ENCODE data around the gene MT1F.
A peak's percentile ranks its signal among the peaks of the same experiment; 100 is the strongest.
"Not testable (repeated sequence)": the region's sequence is repeated elsewhere in the genome, so short reads cannot be mapped to it uniquely, and the experiment has no call there.

Gene MT1F

GRCh38 chr16:56657555-56658326 lies at the start of gene MT1F:
Gene MT1F (plus strand): TSS chr16:56657959. CDS start chr16:56658059, 100 bp downstream.
- DNase-seq, result peak; percentile 71 to 75

- peak; percentile 96 for DNase-seq
Observed at GRCh38 chr16:56608043-56608875, 49.5 kb upstream of the MT1F start, which contains the start of gene MT2A. Gene MT2A (plus strand): TSS chr16:56608584. CDS start chr16:56608656, 72 bp downstream.

- no peak for DNase-seq
Observed at GRCh38 chr16:56608876-56609462, 48.8 kb upstream of the MT1F start.

GRCh38 chr16:56609463-56609921 lies 48.3 kb upstream of the MT1F start:
- DNase-seq, result peak; percentile 96 to 99

- peak; percentile 95 to 99 for DNase-seq
Observed at GRCh38 chr16:56610017-56610608, 47.6 kb upstream of the MT1F start.

GRCh38 chr16:56610609-56611111 lies 47.1 kb upstream of the MT1F start:
- no peak for DNase-seq

GRCh38 chr16:56611281-56611833 lies 46.4 kb upstream of the MT1F start:
- DNase-seq, result no peak

- no peak for DNase-seq
Observed at GRCh38 chr16:56613706-56614105, 44.1 kb upstream of the MT1F start.

- DNase-seq, result no peak
Observed at GRCh38 chr16:56614549-56614991, 43.2 kb upstream of the MT1F start.

- no peak for DNase-seq
Observed at GRCh38 chr16:56615353-56615752, 42.4 kb upstream of the MT1F start.

- no peak for DNase-seq
Observed at GRCh38 chr16:56616608-56617211, 41.0 kb upstream of the MT1F start.

GRCh38 chr16:56617212-56618085 lies 40.3 kb upstream of the MT1F start:
- DNase-seq, result no peak

- DNase-seq, result no peak
Observed at GRCh38 chr16:56618138-56618537, 39.6 kb upstream of the MT1F start.

- DNase-seq, result no peak
Observed at GRCh38 chr16:56620339-56620897, 37.3 kb upstream of the MT1F start.

GRCh38 chr16:56621665-56622445 lies 35.9 kb upstream of the MT1F start:
- DNase-seq, result not testable (repeated sequence)

GRCh38 chr16:56623184-56623583 lies 34.6 kb upstream of the MT1F start:
- DNase-seq, result not testable (repeated sequence)

- DNase-seq, result peak in 1 of 2 donors; percentile 44
Observed at GRCh38 chr16:56623637-56624036, 34.1 kb upstream of the MT1F start.

GRCh38 chr16:56625140-56625942 lies 32.4 kb upstream of the MT1F start, which contains the start of gene MT1E:
Gene MT1E (plus strand): TSS chr16:56625781. CDS start chr16:56625852, 71 bp downstream.
- DNase-seq, result peak; percentile 56 to 74

All from inflammatory macrophage treated with lipopolysaccharide for 1 hour (primary cell).